NCI-H2107 treated with DMSO at 0.1 percent for 48 hours (cell line): ENCODE measurements around the gene EPN2.

Experiments used
- DNase-seq: peaks from one replicate; lab custom pipeline; 2025; ENCODE audit not compliant: unreplicated experiment; lab: John Stamatoyannopoulos, UW

The EPN2 gene

GRCh38 chr17:19378416-19379360 lies 141.5 kb downstream of the EPN2 start, which contains the start of gene MAPK7:
Gene MAPK7, plus strand, starts transcription at chr17:19378498. Its CDS starts 403 bp downstream, at chr17:19378901.
- DNase-seq, result no peak

- no peak for DNase-seq
Observed at GRCh38 chr17:19379361-19380065, 142.3 kb downstream of the EPN2 start.

GRCh38 chr17:19380481-19381301 lies 143.5 kb downstream of the EPN2 start:
- no peak for DNase-seq

GRCh38 chr17:19381361-19381740 lies 144.2 kb downstream of the EPN2 start:
- no peak for DNase-seq

GRCh38 chr17:19381741-19382444 lies 144.7 kb downstream of the EPN2 start:
- no peak for DNase-seq

- DNase-seq, result no peak
Observed at GRCh38 chr17:19382531-19383444, 145.6 kb downstream of the EPN2 start.

GRCh38 chr17:19383681-19384470 lies 146.7 kb downstream of the EPN2 start:
- DNase-seq, result no peak

GRCh38 chr17:19384723-19385391 lies 147.7 kb downstream of the EPN2 start:
- DNase-seq, result no peak

- no peak for DNase-seq
Observed at GRCh38 chr17:19385521-19385983, 148.4 kb downstream of the EPN2 start.
